ENCODE data around the gene LRP1B. TPM values are rescaled to one million over a fixed set of nuclear protein-coding genes. Genes with fewer than 3 reads are reported as not detected.

Gene LRP1B
- total and polyA plus RNA-seq, 8 donors = 0.03 to 1.6 (median 0.84) TPM

DNA sequence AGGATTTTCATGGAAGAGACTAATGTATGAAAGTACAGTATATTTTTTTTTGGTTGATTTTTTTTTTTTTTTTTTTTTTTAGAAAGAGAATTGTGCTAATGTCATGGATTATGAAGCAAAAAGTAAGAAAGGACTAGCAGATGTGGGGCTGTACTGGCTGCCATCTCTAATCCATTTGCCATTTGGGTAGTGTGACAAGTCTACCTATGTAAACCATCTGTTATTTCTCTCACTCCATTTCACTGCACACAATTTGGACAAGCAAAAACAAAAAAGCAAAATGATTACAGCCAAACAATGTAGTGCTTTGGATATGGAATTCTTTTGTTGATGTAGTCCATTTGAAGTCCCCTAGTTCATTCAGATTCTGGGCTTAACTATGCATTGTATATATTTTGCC is 1355.4 kb downstream of the LRP1B start:
- H3K36me3 ChIP-seq = no peaks in the 10 kb centered on the region
- no peak for ATAC-seq
- H3K4me3 ChIP-seq = no peak overlapping the region
- TF ChIP-seq, protein P1, sequence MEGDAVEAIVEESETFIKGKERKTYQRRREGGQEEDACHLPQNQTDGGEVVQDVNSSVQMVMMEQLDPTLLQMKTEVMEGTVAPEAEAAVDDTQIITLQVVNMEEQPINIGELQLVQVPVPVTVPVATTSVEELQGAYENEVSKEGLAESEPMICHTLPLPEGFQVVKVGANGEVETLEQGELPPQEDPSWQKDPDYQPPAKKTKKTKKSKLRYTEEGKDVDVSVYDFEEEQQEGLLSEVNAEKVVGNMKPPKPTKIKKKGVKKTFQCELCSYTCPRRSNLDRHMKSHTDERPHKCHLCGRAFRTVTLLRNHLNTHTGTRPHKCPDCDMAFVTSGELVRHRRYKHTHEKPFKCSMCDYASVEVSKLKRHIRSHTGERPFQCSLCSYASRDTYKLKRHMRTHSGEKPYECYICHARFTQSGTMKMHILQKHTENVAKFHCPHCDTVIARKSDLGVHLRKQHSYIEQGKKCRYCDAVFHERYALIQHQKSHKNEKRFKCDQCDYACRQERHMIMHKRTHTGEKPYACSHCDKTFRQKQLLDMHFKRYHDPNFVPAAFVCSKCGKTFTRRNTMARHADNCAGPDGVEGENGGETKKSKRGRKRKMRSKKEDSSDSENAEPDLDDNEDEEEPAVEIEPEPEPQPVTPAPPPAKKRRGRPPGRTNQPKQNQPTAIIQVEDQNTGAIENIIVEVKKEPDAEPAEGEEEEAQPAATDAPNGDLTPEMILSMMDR (IDR thresholded peaks at IDR 0.05) = no peak
- no peaks in the 10 kb centered on the region for H3K27me3 ChIP-seq
- no peaks in the 10 kb centered on the region for H3K9me3 ChIP-seq
- H3K27ac ChIP-seq = no peak overlapping the region
- no peak for DNase-seq
- H3K4me1 ChIP-seq = no peaks in the 10 kb centered on the region
- intact Hi-C loops (cut with DNase I) = no loop called here

GRCh38 chr2:140770645-140771044 is 1360.2 kb downstream of the LRP1B start:
- no peaks in the 10 kb centered on the region for H3K36me3 ChIP-seq
- intact Hi-C loops (cut with DNase I) = no loop called here
- DNase-seq = no peak
- H3K27ac ChIP-seq = no peak overlapping the region
- TF ChIP-seq, protein P1 (IDR thresholded peaks at IDR 0.05) = no peak
- H3K9me3 ChIP-seq = no peaks in the 10 kb centered on the region
- no peaks in the 10 kb centered on the region for H3K4me1 ChIP-seq
- H3K27me3 ChIP-seq = no peaks in the 10 kb centered on the region
- ATAC-seq = no peak
- H3K4me3 ChIP-seq = no peak overlapping the region

DNA sequence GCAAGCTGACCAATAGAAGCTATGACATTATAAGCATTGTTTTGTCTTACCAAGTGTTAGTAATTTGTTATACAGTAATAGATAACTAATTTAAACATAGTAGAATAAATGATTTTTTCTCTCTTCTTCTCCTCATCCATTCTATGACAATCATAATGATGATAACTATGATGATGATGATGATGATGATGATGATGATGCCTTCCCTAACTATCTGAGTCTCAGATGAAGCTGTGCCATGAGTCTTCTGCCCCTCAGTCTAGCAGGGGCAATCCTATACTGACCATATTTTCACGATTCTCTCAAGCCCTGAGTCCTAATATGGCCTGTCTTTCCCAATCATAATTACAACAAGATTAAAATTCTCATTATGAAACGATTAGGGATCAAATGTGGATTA is 1369.0 kb downstream of the LRP1B start:
- Histone ChIP-seq H3K27ac (no peak overlapping the region), H3K36me3 (no peaks in the 10 kb centered on the region), H3K9me3 (no peaks in the 10 kb centered on the region), H3K27me3 (no peaks in the 10 kb centered on the region), H3K4me3 (no peak overlapping the region), H3K4me1 (no peaks in the 10 kb centered on the region)
- TF ChIP-seq, protein P1 (IDR thresholded peaks at IDR 0.05) = no peak
- DNase-seq (no peak), ATAC-seq (no peak)
- intact Hi-C loops (cut with DNase I) = no loop called here

DNA sequence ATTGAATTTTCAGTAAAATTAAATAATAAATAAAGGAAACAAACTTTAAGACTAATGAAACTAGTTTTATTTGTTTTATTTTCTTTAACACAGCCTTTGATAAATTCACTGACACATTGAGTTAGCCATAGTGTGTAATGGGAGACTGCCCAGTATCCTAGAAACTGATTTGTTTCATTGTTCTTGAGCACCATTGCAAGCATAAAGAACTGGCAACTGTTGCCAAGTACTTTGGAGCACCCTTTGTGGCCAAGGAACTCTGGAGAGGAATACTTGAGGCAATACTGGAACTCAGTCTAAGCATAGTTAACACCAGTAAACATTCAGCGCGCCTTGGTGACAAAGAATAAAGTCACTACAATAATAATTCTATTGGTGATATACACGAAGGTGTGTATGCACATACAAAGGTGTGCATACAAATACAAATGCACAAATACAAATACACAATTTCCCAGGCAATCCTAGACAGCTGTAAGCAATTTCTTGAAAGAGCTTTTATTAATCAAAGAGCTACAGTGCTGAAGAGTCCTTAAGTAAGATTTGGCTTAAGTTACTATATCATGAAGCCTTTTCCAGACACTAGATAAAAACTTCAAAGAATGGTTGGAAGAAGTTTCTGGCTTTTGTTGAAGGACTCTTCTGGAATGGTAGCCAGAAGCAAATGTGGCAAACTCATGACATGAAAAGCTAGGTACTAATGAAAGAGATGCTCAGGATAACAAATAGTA is 1371.2 kb downstream of the LRP1B start:
- TF ChIP-seq, protein P1 (IDR thresholded peaks at IDR 0.05) = no peak
- H3K27me3 ChIP-seq = no peaks in the 10 kb centered on the region
- no peak overlapping the region for H3K27ac ChIP-seq
- no peak overlapping the region for H3K4me3 ChIP-seq
- ATAC-seq = peak; percentile 97
- H3K9me3 ChIP-seq = no peaks in the 10 kb centered on the region
- H3K4me1 ChIP-seq = no peaks in the 10 kb centered on the region
- intact Hi-C loops (cut with DNase I) = no loop called here
- DNase-seq = peak in 2 of 4 donors; percentile 23 to 34
- H3K36me3 ChIP-seq = no peaks in the 10 kb centered on the region

- peaks cover 0 to 2% of the 10 kb centered on the region in 2 donors for H3K9me3 ChIP-seq
- intact Hi-C loops (cut with DNase I) = no loop called here
- H3K36me3 ChIP-seq = no peaks in the 10 kb centered on the region
- DNase-seq (no peak), ATAC-seq (no peak)
- H3K4me3 ChIP-seq = no peak overlapping the region
- H3K27ac ChIP-seq = no peak overlapping the region
- no peaks in the 10 kb centered on the region for H3K4me1 ChIP-seq
- no peaks in the 10 kb centered on the region for H3K27me3 ChIP-seq
- TF ChIP-seq, protein P1 (IDR thresholded peaks at IDR 0.05) = no peak
Measured at GRCh38 chr2:140747665-140748064, 1383.2 kb downstream of the LRP1B start.

Measured in left lung (tissue), 10 donors.